IPS DF 19.7 (cell line): ENCODE measurements around the gene IFI16.
"Not testable (repeated sequence)": the region's sequence is repeated elsewhere in the genome, so short reads cannot be mapped to it uniquely, and the experiment has no call there.

Source experiments
- DNase-seq: peaks from one replicate; pipeline ENCODE4 v3.0.0-alpha.2; 2013; ENCODE audit warnings: low read depth, low spot score

Gene IFI16

DNA sequence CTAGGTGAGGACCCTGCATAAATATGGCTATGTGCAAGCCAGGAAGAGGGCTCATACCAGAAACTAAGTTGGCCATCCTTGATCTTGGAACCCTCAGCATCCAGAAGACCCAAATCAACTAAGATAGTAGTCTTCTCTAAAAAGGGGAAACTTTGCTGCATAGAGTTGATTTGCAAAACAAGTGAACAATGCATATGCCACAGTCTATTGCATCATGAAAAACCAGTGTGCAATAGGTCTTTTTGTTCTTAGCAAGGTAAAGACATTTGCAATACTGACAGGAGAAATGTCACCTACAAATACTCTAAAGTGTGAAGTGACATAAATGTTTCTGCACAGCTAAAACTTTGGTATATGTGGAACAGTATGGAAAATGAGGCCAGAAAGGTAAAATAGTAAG lies 2.0 kb upstream of the IFI16 start:
- DNase-seq = no peak

DNA sequence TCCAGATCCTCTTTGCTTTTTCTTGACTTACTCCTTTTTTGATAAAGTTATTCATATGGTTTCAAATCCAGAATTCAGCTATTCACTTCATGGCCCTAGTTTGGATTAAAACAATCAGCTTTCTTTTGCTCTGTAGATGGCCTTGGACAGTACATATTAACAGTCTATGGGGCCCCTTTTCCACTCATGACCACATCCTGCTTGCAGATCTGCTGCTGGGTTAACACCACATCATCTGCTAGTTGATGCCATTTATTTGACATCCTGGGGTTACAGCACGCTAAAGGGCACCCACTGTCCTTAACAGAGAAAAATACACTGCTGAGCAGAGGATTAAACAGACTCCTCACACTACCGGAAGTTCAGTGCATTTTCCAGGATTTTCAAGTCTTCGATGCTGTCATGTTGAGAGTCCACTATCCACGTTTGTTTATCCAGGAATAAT lies 941 bp upstream of the IFI16 start:
- DNase-seq = no peak

DNA sequence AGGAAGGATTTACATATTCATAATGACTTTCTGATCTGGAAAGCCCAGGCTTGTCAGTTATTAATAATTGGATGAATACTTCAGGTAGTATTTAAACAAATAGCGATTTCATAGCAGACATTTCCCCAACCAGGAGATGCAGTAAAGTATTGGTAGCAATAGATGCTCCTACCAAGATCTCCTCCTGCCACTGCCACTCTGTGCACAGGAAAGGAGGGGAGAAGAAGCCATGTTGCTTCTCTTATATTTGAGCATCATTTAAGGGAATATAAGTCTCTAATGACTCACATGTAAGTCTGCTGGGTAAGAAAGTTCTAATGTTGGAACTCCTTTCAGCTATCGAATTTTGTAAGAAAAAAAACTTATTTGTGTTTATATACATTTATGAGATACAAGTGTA lies 420 bp upstream of the IFI16 start:
- no peak for DNase-seq

DNA sequence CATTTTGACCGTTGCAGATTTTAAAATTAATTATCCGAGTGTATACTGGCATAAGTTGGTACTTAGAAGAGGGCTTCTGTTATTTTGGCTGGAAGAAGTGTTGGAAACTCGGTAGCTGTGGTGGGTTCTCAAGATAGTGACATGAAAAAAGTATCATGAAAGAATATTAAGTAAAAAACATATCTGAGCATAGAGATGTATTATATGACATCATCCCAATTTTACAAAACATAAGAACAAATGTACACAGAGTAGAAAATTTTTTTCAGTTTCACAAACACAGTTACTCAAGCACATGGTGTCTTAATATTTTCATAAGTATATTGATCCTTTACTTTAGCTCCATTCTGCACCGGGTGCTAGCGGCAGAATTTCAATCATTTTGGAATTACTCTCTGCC lies 684 bp downstream of the IFI16 start:
- DNase-seq = no peak

DNA sequence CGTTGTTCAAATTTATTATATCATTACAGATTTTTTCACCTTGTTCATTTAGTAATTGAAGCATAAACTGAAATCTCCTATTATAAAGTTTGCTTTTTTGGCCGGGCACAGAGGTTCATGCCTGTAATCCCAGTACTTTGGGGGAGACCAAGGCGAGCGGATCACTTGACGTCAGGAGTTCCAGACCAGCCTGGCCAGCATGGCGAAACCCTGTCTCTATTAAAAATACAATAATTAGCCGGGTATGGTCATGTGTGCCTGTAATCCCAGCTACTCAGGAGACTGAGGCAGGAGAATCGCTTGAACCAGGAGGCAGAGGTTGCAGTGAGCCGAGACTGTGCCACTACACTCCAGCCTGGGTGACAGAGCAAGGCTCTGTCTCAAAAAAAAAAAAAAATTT lies 1.3 kb downstream of the IFI16 start:
- DNase-seq = not testable (repeated sequence)

DNA sequence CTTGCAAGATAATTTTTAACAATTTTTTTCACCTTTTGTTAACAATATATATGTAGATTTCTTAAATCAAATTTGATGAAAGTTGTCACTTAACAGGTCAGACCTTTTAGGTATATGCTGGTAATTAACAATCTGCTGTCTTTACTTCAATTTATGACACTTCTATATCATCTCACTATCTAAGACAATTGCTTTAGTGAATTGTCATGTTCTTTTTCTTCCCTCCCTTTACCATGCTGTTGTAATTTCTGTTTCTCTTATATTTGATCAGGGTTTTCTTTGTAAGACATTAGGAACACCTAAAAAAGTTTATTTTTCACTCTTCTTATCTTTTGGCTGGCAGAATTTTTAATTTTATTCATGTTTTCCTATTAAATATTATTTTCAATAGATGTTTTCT lies 2.0 kb downstream of the IFI16 start:
- DNase-seq = no peak

DNA sequence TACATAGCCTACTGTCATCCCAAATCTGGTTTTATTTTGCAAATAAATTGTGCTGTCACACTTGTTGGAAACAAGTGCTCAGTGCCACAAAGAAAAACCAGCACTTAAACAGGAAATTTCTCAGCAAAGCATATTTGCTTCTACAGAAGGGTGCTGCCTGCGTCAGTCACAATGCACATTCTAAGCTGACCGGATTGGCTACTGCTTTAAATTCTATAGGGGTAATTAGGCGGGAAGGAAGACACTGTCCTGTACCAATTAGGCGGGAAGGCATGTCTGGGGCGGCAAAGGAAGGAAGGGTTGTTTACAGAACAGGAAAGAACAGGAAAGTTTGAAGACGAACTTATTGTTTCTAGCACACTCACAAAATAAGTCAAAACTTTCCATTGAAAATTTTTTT lies 2.8 kb downstream of the IFI16 start:
- no peak for DNase-seq

DNA sequence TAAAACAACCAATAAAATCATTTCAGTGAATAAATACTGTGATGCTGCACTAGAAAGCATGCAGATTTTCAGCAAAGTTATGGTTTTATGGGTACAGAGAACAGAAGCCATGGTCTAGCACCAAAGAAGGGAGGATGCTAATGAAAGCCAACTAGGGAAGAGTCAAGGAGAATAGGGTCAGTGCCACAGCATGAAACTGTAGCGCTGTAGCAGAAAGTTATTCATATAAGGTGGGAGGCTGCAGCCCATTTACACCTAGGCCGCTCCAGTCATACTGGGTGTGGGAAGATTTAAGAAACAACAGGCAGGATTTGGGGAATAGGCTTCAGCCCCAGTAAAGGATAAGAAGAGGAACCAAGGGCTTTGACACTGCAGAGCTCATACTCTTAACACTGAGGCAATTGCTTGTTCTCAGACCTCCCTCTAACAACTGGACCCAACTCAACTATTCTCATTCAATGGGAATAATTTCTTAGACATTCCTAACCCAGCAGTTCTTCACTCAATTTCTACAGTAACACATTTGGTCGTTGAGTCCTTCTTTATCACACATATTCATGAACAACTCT lies 4.4 kb downstream of the IFI16 start:
- DNase-seq = no peak

DNA sequence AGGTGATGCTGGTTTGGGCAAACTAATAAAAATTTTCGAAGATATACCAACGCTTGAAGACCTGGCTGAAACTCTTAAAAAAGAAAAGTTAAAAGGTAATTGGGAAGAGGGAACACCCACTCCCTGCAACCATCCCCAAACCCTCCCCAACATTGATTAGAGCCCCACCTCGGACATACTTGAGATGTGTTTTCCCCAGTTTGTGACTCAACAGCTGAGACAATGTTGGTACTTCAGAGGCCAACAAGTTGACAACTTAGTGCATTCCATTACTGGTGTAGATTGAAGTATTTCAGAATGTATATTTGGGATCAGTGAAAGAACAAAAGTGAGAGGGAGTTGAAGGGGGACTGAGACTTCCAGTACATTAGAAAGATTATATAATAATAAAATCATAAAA lies 5.1 kb downstream of the IFI16 start:
- no peak for DNase-seq

DNA sequence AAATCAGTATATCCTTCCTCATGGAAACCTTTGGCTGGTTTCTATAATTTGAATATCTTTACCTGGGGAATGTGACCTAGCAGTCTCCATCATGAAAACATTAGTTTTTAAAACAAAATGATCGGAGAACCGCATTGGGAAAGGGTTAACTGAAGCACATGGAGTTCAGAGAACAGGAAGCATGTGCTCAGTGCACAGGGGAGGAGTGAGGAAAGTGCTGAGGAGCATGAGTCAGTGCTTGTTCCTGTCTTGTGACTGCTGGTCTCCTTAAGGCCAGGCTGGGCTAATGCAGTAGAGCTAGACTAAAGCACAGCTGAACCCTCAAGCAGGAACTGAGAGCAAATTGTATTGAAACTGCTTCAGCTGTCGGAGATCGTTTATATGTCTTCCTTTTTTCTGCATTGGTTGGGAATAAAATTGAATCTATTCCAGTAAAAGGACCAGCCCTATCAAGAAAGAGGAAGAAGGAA lies 5.8 kb downstream of the IFI16 start:
- DNase-seq = no peak

DNA sequence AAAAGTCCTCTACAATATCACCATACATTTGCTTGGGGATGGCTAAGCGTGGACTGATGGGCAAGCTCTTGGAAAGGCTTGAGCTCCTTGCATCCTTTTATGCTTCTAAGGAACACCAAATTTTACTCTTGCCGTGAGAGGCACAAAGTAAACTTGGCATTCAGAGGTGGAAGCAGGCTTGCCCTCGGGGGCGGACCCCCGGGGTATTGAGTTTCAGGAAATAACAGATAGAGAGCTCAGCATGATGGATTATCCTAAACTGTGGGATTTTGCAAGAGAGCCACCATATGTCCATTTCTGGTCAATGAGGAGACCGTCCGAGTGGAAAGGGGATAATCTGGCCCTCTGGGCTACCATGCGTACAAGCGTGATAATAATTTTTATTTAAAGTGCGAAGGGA lies 14.0 kb downstream of the IFI16 start:
- no peak for DNase-seq

DNA sequence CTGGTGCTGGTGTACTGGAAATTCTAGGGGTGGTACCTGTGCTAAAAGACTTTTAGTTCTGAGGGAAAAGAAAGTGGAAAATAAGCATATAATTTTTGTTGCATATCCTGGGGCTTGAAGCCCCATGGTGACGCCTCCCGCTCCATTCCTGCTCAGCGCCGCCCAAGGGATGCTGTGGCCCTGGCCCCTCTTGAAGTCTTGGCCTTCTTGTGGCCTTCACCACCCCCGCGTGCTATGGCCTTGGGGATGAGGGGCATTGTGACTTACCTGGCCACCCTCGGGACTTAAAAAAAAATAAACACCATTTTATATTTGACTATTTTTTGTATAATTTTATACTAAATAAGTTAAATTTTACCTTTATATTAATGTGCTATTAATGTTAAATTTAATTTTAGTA lies 15.3 kb downstream of the IFI16 start:
- DNase-seq = no peak

DNA sequence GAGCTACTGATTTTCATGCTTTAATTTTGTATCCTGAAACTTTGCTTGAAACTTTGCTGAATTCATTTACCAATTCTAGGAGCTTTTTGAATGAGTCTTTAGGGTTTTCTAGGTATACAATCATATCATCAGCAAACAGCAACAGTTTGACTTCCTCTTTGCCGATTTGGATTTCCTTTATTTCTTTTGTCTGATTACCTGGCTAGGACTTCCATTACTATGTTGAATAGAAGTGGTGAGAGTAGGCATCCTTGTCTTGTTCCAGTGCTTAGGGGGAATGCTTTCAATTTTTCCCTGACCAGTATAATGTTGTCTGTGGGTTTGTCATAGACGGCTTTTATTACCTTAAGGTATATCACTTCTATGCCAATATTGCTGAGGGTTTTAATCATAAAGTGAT lies 17.1 kb downstream of the IFI16 start:
- DNase-seq = not testable (repeated sequence)

DNA sequence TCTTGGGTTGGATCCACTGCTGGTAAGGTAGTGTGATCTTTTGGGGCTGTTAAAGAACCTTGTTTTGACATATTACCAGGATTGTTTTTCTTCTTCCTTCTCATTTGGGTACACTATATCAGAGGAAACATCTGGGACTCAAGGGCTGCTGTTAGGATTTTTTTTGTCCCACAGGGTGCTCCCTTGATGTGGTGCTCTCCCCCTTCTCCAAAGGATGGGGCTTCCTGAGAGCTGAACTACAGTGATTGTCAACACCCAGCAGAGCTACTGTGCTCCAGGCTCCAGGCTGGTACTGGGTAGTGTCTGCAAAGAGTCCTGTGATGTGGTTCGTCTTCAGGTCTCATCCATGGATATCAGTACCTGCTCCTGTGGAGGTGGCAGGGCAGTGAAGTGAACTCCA lies 20.6 kb downstream of the IFI16 start:
- DNase-seq = no peak

DNA sequence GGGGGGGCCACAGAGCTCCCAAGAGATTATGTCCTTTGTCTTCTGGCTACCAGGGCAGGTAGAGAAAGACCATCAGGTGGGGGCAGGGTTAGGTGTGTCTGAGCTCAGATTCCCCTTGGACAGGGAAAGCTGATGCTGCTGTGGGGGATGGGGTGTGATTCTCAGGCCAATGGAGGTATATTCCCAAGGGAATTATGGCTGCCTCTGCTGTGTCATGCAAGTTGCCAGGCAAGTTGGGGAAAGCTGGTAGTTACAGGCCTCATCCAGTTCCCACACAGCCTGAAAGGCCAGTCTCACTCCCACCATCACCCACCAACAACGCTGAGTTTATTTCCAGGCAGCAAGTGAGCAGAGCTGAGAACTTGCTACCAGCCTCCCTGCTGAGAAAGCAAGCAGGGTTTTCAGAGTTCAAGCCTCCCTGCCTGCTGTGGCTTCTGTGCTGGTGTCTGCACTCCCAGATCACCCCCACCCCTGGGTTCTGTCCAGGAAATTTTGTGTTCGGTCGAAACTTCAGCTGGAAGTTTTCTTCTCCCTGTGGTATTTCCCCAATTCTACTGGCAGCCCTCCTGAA lies 21.3 kb downstream of the IFI16 start:
- no peak for DNase-seq

DNA sequence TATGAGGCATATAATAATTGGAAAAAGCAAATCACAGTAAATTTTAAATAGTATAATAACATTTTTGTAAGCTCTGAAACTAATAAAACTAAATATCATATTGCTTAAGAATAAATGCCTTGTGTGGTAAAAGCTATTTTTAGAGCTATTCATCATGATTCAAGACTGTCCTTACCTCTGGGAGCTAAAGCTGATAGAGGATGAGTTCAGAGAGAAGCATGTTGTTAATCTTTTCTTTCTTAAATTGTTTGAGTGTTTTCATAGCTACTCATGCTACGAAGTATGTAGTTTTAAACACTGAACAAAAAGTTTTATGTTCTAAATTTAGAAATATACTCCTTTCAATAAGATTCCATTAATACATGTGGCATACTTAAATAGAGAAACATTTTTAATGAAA lies 30.5 kb downstream of the IFI16 start:
- DNase-seq = no peak

DNA sequence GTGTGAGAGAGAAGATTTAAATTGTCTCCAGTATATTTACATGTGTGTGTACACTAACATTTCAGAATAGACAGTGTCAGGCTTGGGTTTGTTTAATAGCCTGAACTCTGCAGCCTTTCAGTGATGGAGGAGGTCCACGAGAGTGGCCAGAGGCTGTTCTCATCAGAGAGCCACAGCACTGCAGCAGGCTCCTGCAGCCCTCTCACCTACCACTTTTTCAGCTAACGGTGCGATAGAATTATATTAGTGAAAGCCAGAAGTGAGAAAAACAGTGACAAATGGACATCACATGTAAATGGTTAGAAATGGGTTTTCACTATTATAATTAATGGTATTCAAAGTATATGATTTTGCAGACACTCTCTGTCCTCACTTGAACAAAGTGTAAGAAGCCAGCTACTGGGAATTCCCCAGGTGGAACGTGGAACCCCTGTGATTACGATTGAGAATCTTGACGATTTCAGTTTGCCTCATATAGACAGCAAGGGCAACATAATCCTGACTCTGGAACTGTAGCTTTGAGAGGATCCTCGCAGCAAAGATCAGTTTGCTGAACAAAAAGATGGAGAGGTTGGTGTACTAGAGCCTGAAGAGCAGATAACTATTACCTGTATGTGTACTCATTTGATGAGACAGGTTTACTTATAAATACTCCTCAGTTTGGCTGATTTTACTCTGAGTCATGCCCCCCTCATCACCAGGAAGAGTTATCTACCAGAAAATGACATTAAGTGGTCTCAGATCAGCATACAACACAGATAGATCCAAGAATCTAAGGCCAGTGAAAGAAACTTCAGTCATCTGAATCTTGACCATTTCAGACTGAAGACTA lies 31.4 kb downstream of the IFI16 start:
- no peak for DNase-seq

DNA sequence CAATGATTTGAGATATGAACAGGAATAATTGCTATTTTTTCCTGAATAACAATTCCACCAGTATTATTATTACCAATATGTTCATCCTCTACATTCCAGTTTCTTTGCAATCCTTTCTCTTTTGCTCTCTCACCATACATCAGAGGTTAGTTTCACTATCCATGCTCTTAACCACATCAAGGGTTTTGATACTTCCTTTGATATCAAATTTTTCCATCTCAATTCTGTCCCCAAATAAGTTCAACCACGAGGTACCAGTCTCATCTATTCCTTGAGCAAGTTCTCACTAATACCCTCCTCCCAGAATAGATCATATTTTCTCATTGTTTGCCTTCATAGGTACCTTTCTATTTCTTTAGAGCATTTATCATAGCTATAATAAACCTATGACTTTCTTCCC lies 36.8 kb downstream of the IFI16 start:
- DNase-seq = not testable (repeated sequence)

DNA sequence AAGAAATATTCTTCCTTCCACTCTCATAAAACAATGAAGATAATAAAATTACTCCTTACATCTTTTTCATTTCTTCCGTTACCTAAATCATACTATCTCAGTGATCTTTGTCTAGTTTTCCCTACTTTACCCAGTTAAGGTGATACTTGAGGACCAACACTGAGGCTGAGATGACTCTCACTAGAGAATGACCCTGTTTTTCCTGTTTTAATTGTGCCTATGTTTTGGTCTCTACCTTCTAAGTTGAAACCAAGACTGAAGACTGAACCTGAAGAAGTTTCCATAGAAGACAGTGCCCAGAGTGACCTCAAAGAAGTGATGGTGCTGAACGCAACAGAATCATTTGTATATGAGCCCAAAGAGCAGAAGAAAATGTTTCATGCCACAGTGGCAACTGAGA lies 41.7 kb downstream of the IFI16 start:
- DNase-seq = no peak

DNA sequence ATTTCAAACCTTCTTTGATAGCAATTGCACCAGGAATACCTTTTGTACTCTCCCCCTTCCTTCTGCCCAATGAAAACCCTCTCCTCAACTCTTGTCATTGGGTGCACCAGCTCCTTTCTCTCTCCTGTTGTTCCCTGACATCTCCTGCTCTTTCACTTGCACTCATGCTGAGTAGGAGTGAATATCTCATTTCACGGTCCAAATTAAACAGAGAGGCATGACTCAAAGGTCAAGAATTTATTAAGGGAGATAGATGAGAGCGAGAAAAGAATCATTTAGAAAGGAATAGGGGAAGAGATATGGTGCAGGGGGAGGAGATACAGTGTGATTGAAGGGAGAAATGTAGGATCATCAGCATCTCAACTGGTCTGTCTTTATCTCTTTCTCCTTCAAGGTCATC lies 44.7 kb downstream of the IFI16 start:
- no peak for DNase-seq

DNA sequence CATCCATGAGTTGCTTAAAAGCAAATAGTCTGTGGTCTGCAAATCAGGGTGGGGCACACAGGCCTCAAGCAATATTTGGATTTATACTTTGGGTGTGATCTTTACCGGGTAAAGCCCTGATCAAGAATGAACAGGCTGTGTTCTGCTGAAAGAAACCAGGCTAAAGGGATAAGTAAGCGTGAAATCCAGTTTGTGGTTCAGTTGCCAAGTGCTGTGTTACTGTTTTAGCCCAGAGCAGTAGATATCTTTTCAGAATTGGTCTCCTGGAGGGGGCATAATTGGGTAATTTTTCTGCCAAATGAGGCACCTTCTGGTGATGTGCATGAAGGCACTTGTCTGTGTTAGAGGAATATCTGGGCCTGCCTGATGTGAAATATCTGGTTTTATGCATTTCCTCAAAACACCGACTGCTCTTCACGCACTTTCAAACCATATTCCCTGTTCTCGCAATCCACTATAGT lies 45.5 kb downstream of the IFI16 start:
- no peak for DNase-seq

DNA sequence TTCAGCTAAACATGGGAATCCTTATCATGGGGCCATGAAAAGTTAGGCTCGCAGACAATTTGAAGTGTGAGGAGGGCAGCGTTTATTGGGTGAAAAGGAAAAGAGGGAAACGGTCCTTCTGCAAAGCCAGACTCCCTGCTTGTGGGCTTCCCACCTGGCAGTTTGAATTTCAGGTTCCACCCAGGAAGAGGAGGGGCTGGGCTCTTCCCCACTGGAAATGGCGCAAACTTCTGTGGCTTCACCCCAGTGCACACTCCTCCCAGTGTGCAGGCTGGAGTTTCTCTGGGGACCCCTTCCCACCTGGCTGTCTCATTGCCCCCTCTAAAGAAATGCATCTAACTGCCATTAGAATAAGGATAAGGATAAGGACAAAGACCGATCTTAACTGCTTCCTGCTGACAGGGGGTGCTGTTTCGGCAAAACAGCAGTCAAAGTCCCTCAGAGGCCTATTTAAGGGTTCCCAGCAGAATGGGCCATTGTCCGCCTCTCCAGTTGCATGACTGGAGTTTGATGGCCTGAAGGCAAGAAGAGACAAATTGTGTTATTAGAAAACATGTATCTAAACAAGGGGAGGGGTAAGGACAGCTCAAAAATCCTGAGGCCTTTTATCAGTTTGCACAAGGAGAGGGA lies 46.5 kb downstream of the IFI16 start:
- DNase-seq = peak; percentile 25

DNA sequence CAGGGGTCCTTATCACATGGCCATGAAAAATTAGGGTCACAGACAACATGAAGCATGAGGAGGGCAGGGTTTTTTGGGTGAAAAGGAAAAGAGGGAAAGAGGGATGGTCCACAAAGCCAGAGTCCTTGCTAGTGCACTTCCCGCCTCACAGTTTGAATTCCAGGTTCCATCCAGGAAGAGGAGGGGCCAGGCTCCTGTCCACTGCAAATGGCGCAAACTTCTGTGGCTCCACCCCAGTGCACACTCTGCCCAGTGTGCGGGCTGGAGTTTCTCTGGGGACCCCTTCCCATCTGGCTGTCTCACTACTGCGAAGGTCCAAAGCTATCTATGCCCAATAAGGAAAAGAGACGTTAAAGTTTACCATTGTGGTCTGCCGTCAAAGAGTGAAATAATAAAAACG lies 49.0 kb downstream of the IFI16 start:
- DNase-seq = no peak
